ENCODE data around the gene MICA. TPM values are rescaled to one million over a fixed set of nuclear protein-coding genes. Genes with fewer than 3 reads are reported as not detected.

Gene MICA
- total and polyA plus RNA-seq, 10 donors = 7.8 to 27.4 (median 16.1) TPM

- intact Hi-C loops (cut with DNase I; ENCODE audit: low total_unique reads) = no loop called here
- WGBS, 5 donors = 90 to 94% (median 93%) methylated on average over 3 of the region's 3 CpGs
- no peak overlapping the region for H3K4me3 ChIP-seq
- peaks cover 0 to 12% (median 8%) of the 10 kb centered on the region in 8 donors for H3K9me3 ChIP-seq
- peaks cover 0 to 7% (median 0%) of the 10 kb centered on the region in 6 donors for H3K4me1 ChIP-seq
- DNase-seq = no peak
- peaks cover 0 to 52% (median 28%) of the 10 kb centered on the region in 6 donors for H3K36me3 ChIP-seq
- H3K27ac ChIP-seq = no peak overlapping the region
- no peaks in the 10 kb centered on the region for H3K27me3 ChIP-seq (replicated peaks in 1 of 7)
- TF ChIP-seq POLR2A (IDR thresholded peaks at IDR 0.05) (no peak), CTCF (IDR thresholded peaks at IDR 0.05 in 8 of 11, conservative IDR thresholded peaks at IDR 0.05 in 3 of 11) (no peak), POLR2AphosphoS5 (IDR thresholded peaks at IDR 0.05) (no peak)
Observed at GRCh38 chr6:31418251-31418650, 14.9 kb downstream of the MICA start.

- peaks cover 0 to 10% (median 0%) of the 10 kb centered on the region in 6 donors for H3K4me1 ChIP-seq
- peaks cover 0 to 12% (median 8%) of the 10 kb centered on the region in 8 donors for H3K9me3 ChIP-seq
- no peak overlapping the region for H3K4me3 ChIP-seq
- 46 to 70% (median 54%) methylated on average over 2 of the region's 2 CpGs for WGBS, 5 donors
- peaks cover 0 to 36% (median 25%) of the 10 kb centered on the region in 6 donors for H3K36me3 ChIP-seq
- TF ChIP-seq POLR2AphosphoS5 (IDR thresholded peaks at IDR 0.05) (no peak), CTCF (IDR thresholded peaks at IDR 0.05 in 8 of 11, conservative IDR thresholded peaks at IDR 0.05 in 3 of 11) (no peak), POLR2A (IDR thresholded peaks at IDR 0.05) (no peak)
- intact Hi-C loops (cut with DNase I; ENCODE audit: low total_unique reads) = no loop called here
- H3K27ac ChIP-seq = no peak overlapping the region
- DNase-seq = no peak
- no peaks in the 10 kb centered on the region for H3K27me3 ChIP-seq (replicated peaks in 1 of 7)
Observed at GRCh38 chr6:31419842-31420241, 16.4 kb downstream of the MICA start.

DNA sequence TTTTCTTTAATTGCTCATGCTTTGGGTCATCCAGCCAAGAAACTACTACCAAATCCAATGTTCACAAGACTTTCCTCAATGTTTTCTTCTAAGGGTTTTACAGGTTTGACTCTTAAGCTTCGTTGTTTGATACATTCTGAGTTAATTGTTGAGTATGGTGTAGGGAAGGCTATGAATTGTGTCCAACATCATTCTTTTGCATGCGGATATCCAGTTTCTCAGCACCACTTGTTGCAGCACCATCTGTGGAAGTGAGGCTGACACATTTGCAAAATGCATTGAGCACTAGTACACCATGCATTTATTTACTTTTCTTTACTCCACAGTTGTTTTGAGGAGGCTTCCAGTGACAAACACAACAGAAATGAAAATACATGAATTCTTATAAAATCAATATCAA is 17.2 kb downstream of the MICA start:
- TF ChIP-seq POLR2AphosphoS5 (IDR thresholded peaks at IDR 0.05) (no peak), CTCF (IDR thresholded peaks at IDR 0.05 in 8 of 11, conservative IDR thresholded peaks at IDR 0.05 in 3 of 11) (no peak), POLR2A (IDR thresholded peaks at IDR 0.05) (no peak)
- peaks cover 0 to 29% (median 19%) of the 10 kb centered on the region in 6 donors for H3K36me3 ChIP-seq
- H3K27ac ChIP-seq = no peak overlapping the region
- peaks cover 0 to 10% (median 0%) of the 10 kb centered on the region in 6 donors for H3K4me1 ChIP-seq
- intact Hi-C loops (cut with DNase I; ENCODE audit: low total_unique reads) = no loop called here
- H3K9me3 ChIP-seq = peaks cover 0 to 12% (median 8%) of the 10 kb centered on the region in 8 donors
- DNase-seq = no peak
- H3K4me3 ChIP-seq = no peak overlapping the region
- WGBS, 5 donors = 85 to 94% (median 92%) methylated on average over 2 of the region's 2 CpGs
- no peaks in the 10 kb centered on the region for H3K27me3 ChIP-seq (replicated peaks in 1 of 7)

DNA sequence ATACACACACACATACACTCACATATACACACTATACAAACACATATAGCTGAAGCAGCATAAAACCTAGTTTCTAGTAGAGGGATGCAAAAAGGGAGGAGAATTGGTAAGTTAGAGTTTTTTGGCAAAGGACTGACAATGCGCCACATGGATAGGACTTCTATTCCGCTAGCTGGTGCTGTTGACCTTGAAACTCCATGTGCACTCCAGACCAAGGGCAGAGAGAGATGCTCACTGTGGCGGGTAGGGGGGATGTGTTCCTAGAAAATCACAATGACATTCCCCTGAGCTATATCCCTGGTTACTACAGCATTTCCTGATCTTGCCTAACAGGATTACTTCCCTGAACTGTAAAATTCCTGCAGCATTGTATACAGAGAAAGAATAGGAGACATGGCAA is 19.2 kb downstream of the MICA start:
- 64 to 76% (median 68%) methylated on average over 3 of the region's 3 CpGs for WGBS, 5 donors
- Histone ChIP-seq H3K36me3 (peaks cover 0 to 8% (median 0%) of the 10 kb centered on the region in 6 donors), H3K9me3 (peaks cover 0 to 2% (median under 1%) of the 10 kb centered on the region in 8 donors), H3K27ac (no peak overlapping the region), H3K4me1 (peaks cover 0 to 10% (median 0%) of the 10 kb centered on the region in 6 donors), H3K27me3 (replicated peaks in 1 of 7) (no peaks in the 10 kb centered on the region), H3K4me3 (no peak overlapping the region)
- DNase-seq = no peak
- intact Hi-C loops (cut with DNase I; ENCODE audit: low total_unique reads) = no loop called here
- TF ChIP-seq POLR2AphosphoS5 (IDR thresholded peaks at IDR 0.05) = no peak
- no peak for TF ChIP-seq CTCF (IDR thresholded peaks at IDR 0.05 in 8 of 11, conservative IDR thresholded peaks at IDR 0.05 in 3 of 11)
- no peak for TF ChIP-seq POLR2A (IDR thresholded peaks at IDR 0.05)
